ENCODE measurements around the gene PXDN.
"Not testable (repeated sequence)": the region's sequence is repeated elsewhere in the genome, so short reads cannot be mapped to it uniquely, and the experiment has no call there.

Gene PXDN

DNA sequence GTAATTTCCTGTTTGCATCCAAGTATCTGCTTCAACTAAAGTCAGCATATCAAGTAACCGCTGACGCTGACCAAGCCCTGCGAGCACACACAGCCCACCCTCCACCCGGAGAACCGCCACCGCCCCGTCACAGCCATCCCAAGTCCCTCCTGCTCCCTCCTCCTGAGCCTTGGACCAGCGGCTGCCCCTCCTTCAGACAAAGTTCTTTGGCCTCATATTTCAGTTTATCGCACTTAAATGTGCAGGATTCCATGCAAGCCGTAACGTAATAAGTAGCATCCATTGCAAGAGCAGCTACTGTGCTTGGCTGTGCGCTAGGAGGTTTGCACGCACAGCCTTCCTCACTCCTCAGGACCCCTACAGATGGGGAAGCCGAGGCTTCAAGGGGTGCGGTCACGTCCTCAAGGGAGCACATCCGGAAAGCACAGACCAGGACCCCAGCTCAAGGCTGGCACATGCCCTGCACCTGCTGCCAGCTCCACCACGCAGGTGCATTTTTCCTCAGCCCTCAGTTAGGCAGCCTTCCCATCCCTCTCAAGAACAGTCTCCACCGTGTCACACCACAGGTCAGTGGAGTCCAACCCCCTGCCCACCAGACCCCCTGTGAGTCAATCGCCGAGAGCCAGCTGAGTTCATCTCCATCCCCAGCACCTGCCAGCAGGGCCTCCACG, 17.1 kb downstream of the PXDN start:
- no peak overlapping the region for H3K4me3 ChIP-seq (ENCODE audit: control insufficient read depth, low read depth, low read length)
- DNase-seq (ENCODE audit: low read depth) = no peak
- TF ChIP-seq, protein P1, sequence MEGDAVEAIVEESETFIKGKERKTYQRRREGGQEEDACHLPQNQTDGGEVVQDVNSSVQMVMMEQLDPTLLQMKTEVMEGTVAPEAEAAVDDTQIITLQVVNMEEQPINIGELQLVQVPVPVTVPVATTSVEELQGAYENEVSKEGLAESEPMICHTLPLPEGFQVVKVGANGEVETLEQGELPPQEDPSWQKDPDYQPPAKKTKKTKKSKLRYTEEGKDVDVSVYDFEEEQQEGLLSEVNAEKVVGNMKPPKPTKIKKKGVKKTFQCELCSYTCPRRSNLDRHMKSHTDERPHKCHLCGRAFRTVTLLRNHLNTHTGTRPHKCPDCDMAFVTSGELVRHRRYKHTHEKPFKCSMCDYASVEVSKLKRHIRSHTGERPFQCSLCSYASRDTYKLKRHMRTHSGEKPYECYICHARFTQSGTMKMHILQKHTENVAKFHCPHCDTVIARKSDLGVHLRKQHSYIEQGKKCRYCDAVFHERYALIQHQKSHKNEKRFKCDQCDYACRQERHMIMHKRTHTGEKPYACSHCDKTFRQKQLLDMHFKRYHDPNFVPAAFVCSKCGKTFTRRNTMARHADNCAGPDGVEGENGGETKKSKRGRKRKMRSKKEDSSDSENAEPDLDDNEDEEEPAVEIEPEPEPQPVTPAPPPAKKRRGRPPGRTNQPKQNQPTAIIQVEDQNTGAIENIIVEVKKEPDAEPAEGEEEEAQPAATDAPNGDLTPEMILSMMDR (IDR thresholded peaks at IDR 0.05; ENCODE audit: control insufficient read depth, insufficient read depth, low read depth, low read length, missing control alignments) = no peak

DNA sequence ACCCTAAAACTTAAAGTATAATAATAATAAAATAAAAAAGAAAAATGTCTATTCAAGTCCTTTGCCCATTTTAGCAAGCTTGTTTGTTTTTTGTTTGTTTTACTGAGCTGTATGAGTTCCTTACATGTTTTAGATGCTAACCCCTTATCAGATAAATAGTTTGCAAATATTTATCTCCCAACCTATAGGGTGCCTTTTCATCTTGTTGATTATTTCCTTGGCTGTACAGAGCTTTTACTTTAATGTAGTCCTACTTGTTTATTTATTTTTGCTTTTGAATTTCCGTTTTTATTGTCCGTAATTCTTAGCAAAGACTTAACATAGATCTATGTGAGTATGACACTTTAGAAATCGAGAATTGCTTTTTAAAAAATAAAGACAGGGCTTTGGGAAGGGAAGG, 17.8 kb downstream of the PXDN start:
- TF ChIP-seq, protein P1 (IDR thresholded peaks at IDR 0.05; ENCODE audit: control insufficient read depth, insufficient read depth, low read depth, low read length, missing control alignments) = no peak
- H3K4me3 ChIP-seq (ENCODE audit: control insufficient read depth, low read depth, low read length) = no peak overlapping the region
- no peak for DNase-seq (ENCODE audit: low read depth)

DNA sequence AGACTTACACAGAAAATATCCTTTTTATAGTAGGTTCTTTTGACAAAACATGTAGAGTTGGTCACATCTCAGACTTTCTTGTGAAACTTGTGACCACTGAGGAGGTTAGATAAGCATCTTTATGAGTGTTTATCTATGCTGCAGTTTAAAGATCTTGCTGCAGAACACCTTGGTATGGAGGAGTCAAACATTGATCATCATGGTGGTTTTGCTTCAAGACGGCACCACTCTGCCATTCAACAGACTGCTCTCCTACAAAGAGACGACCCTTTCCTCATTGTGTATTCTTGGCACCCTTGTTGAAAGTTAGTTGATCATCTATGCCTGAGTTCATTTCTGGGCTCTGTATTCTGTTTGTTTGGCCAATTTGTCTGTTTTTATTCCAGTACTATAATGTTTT, 20.0 kb downstream of the PXDN start:
- not testable (repeated sequence) for DNase-seq (ENCODE audit: low read depth); H3K4me3 ChIP-seq (ENCODE audit: control insufficient read depth, low read depth, low read length)

DNA sequence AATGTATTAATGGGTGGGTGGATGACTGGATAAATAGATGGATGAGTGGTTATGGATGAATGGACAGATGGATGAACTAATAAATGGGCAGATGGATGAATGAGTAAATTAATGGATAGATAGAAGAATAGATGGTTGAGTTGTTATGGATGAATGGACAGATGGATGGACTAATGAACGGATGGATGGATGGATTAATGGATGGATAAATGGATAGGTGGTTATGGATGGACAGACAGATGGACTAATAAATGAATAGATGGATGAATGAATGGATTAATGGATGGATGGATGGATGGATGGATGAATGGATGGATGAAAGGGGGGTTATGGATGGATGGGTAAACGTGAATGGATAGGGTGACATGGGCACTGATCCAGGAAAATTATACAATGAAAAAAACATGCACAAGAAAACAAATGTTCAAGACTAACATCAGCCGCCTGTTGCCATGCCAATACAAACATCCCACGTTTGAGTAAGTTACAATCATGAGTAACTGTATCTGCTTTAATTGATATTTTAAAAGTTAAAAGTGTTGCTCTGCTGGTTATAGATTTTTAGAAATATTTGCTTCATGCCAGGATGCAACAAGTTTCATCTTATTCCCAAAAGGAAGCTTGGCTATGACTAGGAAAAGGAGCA, 20.8 kb downstream of the PXDN start:
- TF ChIP-seq, protein P1 (IDR thresholded peaks at IDR 0.05; ENCODE audit: control insufficient read depth, insufficient read depth, low read depth, low read length, missing control alignments) = no peak
- no peak for DNase-seq (ENCODE audit: low read depth)
- no peak overlapping the region for H3K4me3 ChIP-seq (ENCODE audit: control insufficient read depth, low read depth, low read length)

DNA sequence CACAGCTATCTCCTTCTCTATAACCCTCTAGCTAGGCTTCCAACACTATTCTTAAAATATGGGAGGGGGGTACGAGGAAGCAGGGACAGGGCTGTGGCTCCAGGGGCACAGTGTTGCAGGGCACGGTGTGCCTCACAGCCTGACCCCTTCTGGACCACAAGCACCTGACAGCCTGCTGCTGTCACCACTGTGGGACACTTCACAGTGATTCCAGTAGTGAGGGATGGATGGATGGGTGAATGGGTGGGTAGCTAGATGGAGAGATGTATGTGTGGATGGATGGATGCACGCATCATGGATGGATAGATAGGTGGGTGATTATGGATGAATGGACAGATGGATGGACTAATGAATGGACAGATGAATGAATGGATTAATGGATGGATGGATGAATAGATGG, 21.6 kb downstream of the PXDN start:
- DNase-seq (ENCODE audit: low read depth) = no peak
- no peak overlapping the region for H3K4me3 ChIP-seq (ENCODE audit: control insufficient read depth, low read depth, low read length)
- TF ChIP-seq, protein P1 (IDR thresholded peaks at IDR 0.05; ENCODE audit: control insufficient read depth, insufficient read depth, low read depth, low read length, missing control alignments) = no peak

DNA sequence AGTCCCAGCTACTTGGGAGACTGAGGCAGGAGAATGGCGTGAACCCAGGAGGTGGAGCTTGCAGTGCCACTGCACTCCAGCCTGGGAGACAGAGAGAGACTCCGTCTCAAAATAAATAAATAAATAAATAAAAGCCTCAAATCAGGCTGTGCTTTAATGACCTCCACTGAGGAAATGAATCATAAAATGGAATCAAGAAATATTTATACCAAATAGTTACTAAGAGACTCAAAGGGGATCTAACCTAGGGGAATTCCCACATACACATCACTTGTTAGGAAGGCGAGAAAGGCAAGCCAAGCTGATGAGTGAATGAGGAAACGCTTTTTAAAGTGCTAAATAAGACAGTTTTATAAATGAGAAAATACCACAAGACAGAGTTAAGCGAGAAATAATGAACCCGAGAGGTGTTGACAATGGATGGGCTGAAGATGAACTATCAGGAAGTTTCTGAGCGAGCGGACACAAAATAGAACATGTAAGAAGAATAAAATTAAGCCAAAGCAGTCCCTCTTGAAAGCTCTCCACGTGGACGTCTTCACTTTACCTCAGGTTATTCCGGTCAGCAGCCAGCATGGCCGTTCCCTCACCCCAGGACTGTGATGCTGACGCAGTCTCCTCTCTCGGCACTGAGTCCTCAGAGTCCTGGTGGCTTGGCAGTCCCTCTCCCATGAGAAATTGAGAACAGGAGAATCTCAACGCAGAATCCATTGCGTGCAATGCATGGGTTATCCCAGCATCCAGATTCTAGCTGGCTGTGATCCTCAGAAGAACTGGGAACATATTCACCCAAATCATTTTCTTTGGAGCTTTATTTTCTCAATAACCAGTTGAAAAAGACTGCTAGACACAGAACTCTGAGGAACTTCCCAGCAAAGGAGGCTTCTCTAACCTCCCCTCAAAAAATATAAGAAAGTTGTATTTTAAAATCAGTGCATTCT, 22.3 kb downstream of the PXDN start:
- TF ChIP-seq, protein P1 (IDR thresholded peaks at IDR 0.05; ENCODE audit: control insufficient read depth, insufficient read depth, low read depth, low read length, missing control alignments) = no peak
- no peak overlapping the region for H3K4me3 ChIP-seq (ENCODE audit: control insufficient read depth, low read depth, low read length)
- DNase-seq (ENCODE audit: low read depth) = no peak
